ENCODE results near the gene HNRNPL. TPM values are rescaled to one million over a fixed set of nuclear protein-coding genes. Genes with fewer than 3 reads are reported as not detected.
"Not testable (repeated sequence)": the region's sequence is repeated elsewhere in the genome, so short reads cannot be mapped to it uniquely, and the experiment has no call there.

HNRNPL gene
- total RNA-seq, 3 donors from 2014 or later (not counting 1 experiment from before 2014, with no cell fraction given) = 636 to 800 (median 702) TPM

DNA sequence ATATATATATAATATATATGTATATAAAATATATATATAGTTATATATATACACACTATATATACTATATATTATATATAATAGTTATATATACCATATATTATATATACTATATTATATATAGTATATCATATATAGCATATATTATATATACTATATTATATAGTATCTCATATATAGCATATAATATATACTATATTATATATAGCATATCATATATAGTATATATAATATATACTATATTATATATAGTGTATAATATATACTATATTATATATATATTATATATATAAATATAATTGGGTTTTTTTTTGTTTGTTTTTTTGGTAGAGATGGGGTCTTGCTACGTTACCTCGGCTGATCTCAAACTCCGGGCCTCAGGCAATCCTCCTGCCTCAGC is 11.6 kb upstream of the HNRNPL start:
- ATAC-seq (no peak), DNase-seq (no peak)
- Histone ChIP-seq H3K36me3 (ENCODE audit: control insufficient read depth, insufficient read depth, low read length) (no peaks in the 10 kb centered on the region), H3K27ac (ENCODE audit: low read length) (no peak overlapping the region), H3K27me3 (ENCODE audit: control insufficient read depth, insufficient read depth, low read length) (no peaks in the 10 kb centered on the region), H3K9me3 (ENCODE audit: control insufficient read depth, insufficient read depth, low read length) (no peaks in the 10 kb centered on the region), H3K4me1 (ENCODE audit: control insufficient read depth, insufficient read depth, low read length) (peaks cover 63% of the 10 kb centered on the region), H3K4me3 (ENCODE audit: low read length) (no peak overlapping the region)
- Mint-ChIP-seq H3K27me3 (ENCODE audit: low read depth in 2 of 2) (no peaks in the 10 kb centered on the region), H3K9me3 (no peaks in the 10 kb centered on the region), H3K27ac (no peak overlapping the region), H3K4me1 (peaks cover 45 to 49% of the 10 kb centered on the region in 2 donors), H3K4me3 (no peak overlapping the region), H3K36me3 (no peaks in the 10 kb centered on the region)
- WGBS (ENCODE audit: insufficient coverage) = 100% methylated on average over 3 of the region's 3 CpGs
- intact Hi-C loops (cut with micrococcal nuclease) = loop anchor here (10.0 kb wide), 1 partner anchor 127 kb away; no protein-coding TSS in a partner anchor
- TF ChIP-seq, protein P1, sequence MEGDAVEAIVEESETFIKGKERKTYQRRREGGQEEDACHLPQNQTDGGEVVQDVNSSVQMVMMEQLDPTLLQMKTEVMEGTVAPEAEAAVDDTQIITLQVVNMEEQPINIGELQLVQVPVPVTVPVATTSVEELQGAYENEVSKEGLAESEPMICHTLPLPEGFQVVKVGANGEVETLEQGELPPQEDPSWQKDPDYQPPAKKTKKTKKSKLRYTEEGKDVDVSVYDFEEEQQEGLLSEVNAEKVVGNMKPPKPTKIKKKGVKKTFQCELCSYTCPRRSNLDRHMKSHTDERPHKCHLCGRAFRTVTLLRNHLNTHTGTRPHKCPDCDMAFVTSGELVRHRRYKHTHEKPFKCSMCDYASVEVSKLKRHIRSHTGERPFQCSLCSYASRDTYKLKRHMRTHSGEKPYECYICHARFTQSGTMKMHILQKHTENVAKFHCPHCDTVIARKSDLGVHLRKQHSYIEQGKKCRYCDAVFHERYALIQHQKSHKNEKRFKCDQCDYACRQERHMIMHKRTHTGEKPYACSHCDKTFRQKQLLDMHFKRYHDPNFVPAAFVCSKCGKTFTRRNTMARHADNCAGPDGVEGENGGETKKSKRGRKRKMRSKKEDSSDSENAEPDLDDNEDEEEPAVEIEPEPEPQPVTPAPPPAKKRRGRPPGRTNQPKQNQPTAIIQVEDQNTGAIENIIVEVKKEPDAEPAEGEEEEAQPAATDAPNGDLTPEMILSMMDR (IDR thresholded peaks at IDR 0.05) = no peak

DNA sequence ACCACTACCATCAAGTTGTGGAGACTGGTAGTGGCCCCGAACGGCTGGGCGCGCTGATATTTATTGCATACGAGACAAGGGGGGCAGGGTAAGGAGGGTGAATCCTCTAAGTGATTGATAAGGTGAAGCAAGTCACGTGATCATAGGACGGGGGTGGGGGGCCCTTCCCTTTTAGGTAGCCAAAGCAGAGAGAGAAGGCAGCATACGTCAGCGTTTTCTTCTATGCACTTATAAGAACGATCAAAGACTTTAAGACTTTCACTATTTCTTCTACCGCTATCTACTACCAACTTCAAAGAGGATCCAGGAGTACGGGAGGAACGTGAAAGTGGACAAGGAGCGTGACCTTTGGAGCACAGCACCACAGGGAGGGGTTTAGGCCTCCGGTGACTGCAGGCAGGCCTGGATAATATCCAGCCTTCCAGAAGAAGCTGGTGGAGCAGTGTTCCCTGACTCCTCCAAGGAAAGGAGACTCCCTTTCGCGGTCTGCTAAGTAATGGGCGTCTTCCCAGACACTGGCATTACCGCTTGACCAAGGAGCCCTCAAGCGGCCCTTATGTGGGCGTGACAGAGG is 9.9 kb upstream of the HNRNPL start:
- WGBS (ENCODE audit: insufficient coverage) = 97% methylated on average over 18 of the region's 21 CpGs
- not testable (repeated sequence) for H3K9me3 Mint-ChIP-seq; H3K4me3 Mint-ChIP-seq; ATAC-seq; H3K27me3 Mint-ChIP-seq (ENCODE audit: low read depth in 2 of 2); H3K9me3 ChIP-seq (ENCODE audit: control insufficient read depth, insufficient read depth, low read length); H3K36me3 Mint-ChIP-seq; H3K27ac Mint-ChIP-seq; H3K27me3 ChIP-seq (ENCODE audit: control insufficient read depth, insufficient read depth, low read length); H3K27ac ChIP-seq (ENCODE audit: low read length); DNase-seq; H3K4me3 ChIP-seq (ENCODE audit: low read length); H3K36me3 ChIP-seq (ENCODE audit: control insufficient read depth, insufficient read depth, low read length)
- H3K4me1 ChIP-seq (ENCODE audit: control insufficient read depth, insufficient read depth, low read length) = peaks cover 50% of the 10 kb centered on the region
- H3K4me1 Mint-ChIP-seq = peaks cover 30 to 35% of the 10 kb centered on the region in 2 donors
- intact Hi-C loops (cut with micrococcal nuclease) = loop anchor here (10.0 kb wide), 1 partner anchor 125 kb away; no protein-coding TSS in a partner anchor

DNA sequence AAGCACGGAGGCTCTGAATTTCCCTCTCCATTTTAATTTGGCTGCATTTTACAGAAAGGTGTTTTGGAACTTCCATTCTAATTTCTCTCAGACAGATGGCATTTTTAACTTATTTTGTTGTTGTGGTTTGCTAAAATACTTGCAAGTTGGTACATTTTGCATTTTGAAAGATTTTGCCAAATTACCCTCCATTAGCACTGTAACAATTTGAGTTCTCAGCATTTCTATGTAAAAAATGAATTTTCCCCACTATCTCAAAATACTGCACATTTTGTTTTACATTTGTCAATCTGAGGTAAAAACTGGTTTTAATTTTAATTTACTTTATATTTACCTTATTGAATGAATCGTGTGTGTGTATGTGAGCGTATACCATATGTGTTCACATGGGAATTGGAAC is 7.0 kb upstream of the HNRNPL start:
- Histone ChIP-seq H3K27ac (ENCODE audit: low read length) (peak overlapping the region; percentile 58), H3K36me3 (ENCODE audit: control insufficient read depth, insufficient read depth, low read length) (no peaks in the 10 kb centered on the region), H3K4me3 (ENCODE audit: low read length) (no peak overlapping the region), H3K9me3 (ENCODE audit: control insufficient read depth, insufficient read depth, low read length) (no peaks in the 10 kb centered on the region), H3K4me1 (ENCODE audit: control insufficient read depth, insufficient read depth, low read length) (peaks cover 38% of the 10 kb centered on the region), H3K27me3 (ENCODE audit: control insufficient read depth, insufficient read depth, low read length) (no peaks in the 10 kb centered on the region)
- no peak for ATAC-seq
- TF ChIP-seq, protein P1 (IDR thresholded peaks at IDR 0.05) = no peak
- 68% methylated on average over 3 of the region's 3 CpGs for WGBS (ENCODE audit: insufficient coverage)
- intact Hi-C loops (cut with micrococcal nuclease) = no loop called here
- Mint-ChIP-seq H3K27ac (peak overlapping the region; percentile 85 to 94), H3K4me3 (peak overlapping the region; percentile 73), H3K4me1 (peaks cover 20 to 24% of the 10 kb centered on the region in 2 donors), H3K36me3 (no peaks in the 10 kb centered on the region), H3K27me3 (ENCODE audit: low read depth in 2 of 2) (no peaks in the 10 kb centered on the region), H3K9me3 (no peaks in the 10 kb centered on the region)
- no peak for DNase-seq

DNA sequence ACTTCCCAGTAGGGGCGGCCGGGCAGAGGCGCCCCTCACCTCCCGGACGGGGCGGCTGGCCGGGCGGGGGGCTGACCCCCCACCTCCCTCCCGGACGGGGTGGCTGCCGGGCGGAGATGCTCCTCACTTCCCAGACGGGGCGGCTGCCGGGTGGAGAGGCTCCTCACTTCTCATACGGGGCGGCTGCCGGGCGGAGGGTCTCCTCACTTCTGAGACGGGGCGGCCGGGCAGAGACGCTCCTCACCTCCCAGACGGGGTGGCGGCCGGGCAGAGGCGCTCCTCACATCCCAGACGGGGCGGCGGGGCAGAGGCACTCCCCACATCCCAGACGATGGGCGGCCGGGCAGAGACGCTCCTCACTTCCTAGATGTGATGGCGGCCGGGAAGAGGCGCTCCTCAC is 6.0 kb upstream of the HNRNPL start:
- H3K27ac ChIP-seq (ENCODE audit: low read length); H3K27me3 Mint-ChIP-seq (ENCODE audit: low read depth in 2 of 2); intact Hi-C loops (cut with micrococcal nuclease); ATAC-seq; H3K27me3 ChIP-seq (ENCODE audit: control insufficient read depth, insufficient read depth, low read length); H3K36me3 ChIP-seq (ENCODE audit: control insufficient read depth, insufficient read depth, low read length); H3K4me3 Mint-ChIP-seq; DNase-seq; H3K27ac Mint-ChIP-seq; H3K9me3 Mint-ChIP-seq; H3K4me3 ChIP-seq (ENCODE audit: low read length); H3K36me3 Mint-ChIP-seq; H3K9me3 ChIP-seq (ENCODE audit: control insufficient read depth, insufficient read depth, low read length): not testable (repeated sequence)
- peaks cover 31 to 35% of the 10 kb centered on the region in 2 donors for H3K4me1 Mint-ChIP-seq
- H3K4me1 ChIP-seq (ENCODE audit: control insufficient read depth, insufficient read depth, low read length) = peaks cover 48% of the 10 kb centered on the region
- WGBS (ENCODE audit: insufficient coverage) = 94% methylated on average over 25 of the region's 37 CpGs

DNA sequence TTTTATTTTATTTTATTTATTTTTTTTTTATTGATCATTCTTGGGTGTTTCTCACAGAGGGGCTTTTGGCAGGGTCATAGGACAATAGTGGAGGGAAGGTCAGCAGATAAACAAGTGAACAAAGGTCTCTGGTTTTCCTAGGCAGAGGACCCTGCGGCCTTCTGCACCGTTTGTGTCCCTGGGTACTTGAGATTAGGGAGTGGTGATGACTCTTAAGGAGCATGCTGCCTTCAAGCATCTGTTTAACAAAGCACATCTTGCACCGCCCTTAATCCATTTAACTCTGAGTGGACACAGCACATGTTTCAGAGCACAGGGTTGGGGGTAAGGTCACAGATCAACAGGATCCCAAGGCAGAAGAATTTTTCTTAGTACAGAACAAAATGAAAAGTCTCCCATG is 5.2 kb upstream of the HNRNPL start:
- not testable (repeated sequence) for DNase-seq, ATAC-seq

More for the DNA sequence above, 5.2 kb upstream of the HNRNPL start:
- not testable (repeated sequence) for H3K4me3 ChIP-seq (ENCODE audit: low read length); H3K9me3 ChIP-seq (ENCODE audit: control insufficient read depth, insufficient read depth, low read length); H3K4me3 Mint-ChIP-seq; H3K27ac Mint-ChIP-seq; H3K27ac ChIP-seq (ENCODE audit: low read length); H3K36me3 ChIP-seq (ENCODE audit: control insufficient read depth, insufficient read depth, low read length); H3K9me3 Mint-ChIP-seq; H3K36me3 Mint-ChIP-seq; H3K27me3 Mint-ChIP-seq (ENCODE audit: low read depth in 2 of 2); H3K27me3 ChIP-seq (ENCODE audit: control insufficient read depth, insufficient read depth, low read length)
- intact Hi-C loops (cut with micrococcal nuclease) = loop anchor here (5.0 kb wide), 1 partner anchor 178 kb away; no protein-coding TSS in a partner anchor
- WGBS (ENCODE audit: insufficient coverage) = no CpG with 5 or more reads among the region's 3 CpGs
- peaks cover 50% of the 10 kb centered on the region for H3K4me1 ChIP-seq (ENCODE audit: control insufficient read depth, insufficient read depth, low read length)
- peaks cover 33 to 43% of the 10 kb centered on the region in 2 donors for H3K4me1 Mint-ChIP-seq
